RPMI8226 (cell line): ENCODE results near the gene SH3RF3.

Experiments used
- DNase-seq: peaks from one replicate; pipeline ENCODE4 v3.0.0-alpha.2; 2015

Gene SH3RF3

DNA sequence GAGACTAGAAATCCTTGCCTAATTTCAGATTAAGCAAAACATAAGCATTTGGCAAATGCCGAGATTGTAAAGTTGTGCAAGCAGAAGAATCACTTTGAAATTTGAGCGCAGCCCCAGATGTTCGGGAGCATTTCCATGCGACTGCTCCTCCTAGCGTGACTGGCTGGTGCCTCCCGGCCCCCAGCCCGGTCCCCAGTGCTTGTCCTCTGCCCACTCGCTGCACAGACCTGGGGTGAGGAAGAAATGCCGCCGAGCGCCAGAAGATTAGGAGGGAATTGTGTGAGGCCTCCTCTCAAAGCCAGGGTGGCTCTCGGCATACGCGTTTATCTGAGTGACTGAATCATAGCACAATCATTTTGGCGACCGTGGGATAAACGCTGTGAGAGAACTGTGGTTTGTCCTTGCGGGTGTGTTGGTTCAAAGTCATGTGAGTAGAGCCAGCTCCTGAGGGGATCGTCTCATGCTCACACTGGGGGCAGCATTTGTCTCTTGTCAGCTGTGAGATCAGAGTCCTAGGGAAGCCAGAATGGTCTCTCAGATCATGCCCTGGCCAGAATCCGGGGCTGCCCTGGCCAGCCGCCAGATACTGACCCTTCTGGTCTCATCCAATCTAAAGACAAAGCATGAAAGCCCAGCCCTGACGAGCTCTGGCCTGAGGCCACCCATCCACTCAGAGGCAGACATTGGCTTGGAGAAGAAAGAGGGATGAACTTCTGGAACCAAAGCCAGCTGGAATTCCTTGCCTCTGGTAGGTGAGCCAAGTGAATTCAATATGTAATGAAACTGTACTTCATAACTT is 189.3 kb downstream of the SH3RF3 start:
- no peak for DNase-seq

DNA sequence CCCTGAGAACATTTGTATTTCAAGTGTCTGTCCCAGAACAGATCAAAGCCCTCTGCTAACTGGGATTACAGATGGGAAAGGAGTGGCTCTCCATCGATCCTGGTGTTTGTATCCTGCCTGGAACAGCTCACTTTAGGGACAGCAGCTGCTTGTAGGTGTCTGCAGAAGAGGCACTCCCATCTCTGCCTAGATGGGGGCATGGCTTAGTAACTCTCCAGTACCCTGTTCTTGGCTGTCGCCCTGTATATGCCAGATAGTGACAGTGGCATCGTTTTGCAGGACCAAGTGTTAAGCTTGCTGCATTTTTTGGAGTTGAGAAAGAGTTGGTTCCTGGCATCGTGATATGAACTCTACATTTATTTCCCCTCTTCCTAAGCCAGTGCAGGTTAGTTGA is 189.9 kb downstream of the SH3RF3 start:
- no peak for DNase-seq

DNA sequence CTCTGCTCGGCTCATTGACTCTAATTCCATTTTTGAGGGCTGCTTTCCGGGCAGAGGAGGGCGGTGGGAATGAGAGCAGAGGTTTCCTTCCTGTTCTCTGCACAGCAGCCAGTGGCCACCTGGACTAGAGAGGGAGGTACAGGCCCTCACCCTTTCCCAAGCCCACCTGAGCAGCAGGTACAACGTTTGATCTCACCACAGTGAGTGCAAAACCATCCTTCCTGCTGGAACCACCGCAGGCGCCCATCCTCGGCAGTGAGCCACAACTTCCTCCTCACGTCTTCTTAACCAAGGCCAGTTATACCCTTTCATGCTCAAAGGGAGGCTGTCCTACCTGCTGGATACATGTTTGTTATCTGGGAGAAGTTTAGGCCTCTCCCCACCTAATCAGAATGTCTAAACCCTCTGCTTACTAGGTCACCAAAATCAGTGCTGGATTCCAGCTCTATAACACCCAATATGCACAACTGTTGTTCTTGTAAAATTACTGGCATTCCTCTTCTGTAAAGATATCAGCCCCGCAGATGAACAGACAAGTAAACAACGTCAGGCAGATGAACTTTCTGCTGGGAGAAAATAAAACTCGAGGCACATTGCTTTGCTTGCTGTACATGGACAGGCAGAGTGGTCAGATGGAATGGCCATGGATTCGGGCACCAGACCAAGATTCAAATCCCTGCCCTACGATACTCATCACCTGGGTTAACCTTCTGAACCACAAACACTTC is 191.4 kb downstream of the SH3RF3 start:
- DNase-seq, result no peak

DNA sequence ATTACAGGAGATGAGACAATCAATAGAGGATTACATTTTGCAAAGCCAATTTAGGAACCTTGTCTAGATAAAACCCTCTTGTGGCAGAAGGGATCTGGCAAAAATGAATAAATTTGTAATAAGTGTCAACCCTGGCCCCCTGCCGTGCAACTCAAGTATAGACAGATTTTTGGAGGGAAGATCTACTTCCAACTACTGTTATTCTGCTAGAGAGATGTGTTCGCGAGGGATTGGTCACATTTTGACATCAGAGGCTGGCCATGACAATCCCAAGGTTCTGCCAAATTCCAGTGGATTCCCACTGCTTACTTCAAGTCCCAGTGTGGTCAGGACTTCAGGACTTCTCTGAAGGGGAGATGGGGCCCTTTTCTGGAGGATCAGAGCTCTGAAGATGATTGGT is 192.6 kb downstream of the SH3RF3 start:
- no peak for DNase-seq

DNA sequence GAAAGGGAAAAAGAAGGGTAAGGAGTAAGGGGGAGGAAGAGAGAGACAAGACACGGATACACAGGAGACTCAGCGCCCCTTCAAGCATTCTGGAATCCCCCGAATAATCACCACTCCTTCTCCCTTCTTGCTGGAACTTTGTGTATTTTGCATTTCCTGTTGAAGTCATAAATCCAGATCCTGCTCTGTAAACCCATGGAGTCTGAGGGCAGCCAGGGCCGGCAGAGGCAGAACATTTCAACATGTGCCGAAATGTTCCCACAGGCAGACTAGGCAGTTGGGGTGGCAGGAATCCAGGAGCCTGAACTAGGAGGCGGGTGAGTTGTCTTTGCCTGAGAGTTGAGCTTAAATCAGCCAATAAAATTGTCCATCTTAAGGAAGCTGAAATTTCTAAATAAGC is 193.1 kb downstream of the SH3RF3 start:
- no peak for DNase-seq

DNA sequence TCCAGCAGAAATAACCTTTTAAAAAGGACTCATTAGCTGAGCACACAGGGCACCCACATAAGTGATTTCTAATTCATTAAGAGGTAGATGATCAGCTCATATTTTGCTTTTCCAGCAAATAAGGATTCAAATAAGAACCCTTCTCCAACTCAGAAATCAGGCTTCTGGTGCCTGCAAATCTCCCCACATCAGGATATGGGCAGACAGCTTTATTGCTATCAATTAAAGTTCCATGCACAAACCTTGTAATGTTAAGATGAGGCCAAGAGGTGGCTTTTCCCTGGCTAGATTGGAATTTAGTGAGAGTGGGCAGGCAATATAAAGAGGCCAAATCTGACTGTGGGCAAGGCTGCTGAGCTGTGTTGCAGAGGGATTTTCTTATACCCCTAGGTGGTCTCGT is 193.6 kb downstream of the SH3RF3 start:
- no peak for DNase-seq

DNA sequence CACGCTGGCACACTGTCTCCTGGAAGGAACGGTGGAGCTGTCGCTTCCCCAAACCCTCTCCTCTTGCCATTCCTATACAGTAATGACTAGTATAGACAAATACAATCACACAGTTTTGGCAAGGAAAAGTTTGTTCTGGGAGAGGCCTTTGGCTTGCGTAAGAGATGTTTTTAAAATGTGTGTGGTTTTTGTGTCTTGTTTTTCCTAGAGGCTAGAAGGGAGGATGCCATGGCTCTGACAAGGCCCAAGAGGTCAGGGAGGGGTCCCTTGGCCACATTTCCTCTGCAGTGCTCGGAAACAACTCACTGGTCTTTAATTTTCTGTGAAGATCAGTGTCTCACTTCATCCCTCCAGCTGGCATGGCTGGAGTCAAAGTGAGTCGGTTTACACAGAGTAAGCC is 195.9 kb downstream of the SH3RF3 start:
- no peak for DNase-seq

DNA sequence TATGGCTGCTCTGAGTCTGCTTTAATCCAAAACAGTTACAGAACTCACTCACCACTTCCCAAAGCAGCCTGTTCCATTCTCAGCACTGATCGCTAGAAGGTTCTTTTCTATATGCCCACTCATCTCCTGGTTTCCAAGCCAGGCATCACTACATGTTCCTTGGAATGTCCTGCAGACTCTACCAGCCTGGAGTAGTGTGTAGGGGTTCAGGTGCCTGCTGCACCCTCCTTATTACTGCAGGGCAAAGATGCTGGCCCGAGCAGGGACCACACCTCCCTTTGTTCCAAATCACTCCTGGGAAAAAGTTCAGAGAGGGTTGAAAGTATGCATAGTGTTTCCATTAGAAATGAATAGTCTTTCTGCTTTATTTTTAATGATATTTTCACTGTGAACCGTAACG is 196.6 kb downstream of the SH3RF3 start:
- no peak for DNase-seq

DNA sequence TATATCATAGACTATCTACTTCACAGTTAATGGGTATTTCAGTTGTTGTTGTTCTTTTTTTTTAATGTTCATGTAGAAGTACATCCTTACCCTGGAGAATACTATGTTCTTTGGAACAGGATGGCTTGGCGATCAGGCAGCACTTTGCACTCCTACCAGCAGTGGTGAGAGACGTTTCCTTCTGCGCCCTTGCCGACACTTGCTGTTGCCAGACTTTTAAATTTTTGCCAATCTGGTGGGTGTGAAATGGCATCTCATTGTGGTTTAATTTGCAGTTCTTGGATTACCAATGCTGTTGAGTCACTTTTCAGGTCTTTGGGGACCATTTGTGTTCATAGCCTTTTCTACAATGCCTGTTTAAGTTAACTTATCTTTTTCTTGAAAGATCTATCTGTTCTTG is 197.3 kb downstream of the SH3RF3 start:
- DNase-seq, result no peak

DNA sequence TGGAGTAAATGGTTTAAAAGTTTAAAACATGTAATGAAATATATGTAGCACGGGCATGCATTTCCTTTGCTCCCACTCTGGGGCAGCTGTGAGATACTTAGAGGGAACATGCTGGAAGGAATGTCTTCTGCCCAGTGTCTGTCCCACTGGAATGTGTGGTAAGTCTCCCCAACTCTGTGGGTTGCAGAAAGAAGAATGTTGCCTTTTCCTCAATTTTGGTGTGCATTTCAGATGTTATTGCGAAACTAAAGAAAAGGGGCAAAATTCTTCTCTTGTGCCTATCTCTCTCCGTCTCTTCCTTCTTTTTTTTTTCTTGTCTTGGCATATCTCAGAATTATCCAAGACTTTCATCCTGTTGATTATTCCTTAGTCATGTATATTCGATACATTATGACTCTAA is 201.1 kb downstream of the SH3RF3 start:
- DNase-seq, result no peak

DNA sequence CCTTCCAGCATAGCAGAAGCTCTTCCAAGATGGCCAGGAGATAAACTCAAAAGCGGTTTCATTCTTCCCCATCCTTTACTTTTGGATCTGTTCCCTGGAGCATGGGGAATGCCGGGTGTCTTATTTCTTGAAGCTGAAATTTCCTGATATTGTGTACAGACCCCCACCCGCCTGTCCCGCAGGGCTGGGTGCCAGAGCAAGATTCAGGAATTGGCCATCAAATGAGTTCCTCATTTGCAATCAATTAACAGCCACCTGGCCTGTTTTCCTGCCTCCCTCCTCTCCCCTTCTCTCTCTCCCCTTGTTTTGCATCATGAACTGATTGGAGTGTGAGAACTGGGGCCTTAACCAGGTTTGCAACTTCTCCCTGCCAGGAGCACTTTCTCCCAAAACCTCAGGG is 202.1 kb downstream of the SH3RF3 start:
- DNase-seq, result no peak

DNA sequence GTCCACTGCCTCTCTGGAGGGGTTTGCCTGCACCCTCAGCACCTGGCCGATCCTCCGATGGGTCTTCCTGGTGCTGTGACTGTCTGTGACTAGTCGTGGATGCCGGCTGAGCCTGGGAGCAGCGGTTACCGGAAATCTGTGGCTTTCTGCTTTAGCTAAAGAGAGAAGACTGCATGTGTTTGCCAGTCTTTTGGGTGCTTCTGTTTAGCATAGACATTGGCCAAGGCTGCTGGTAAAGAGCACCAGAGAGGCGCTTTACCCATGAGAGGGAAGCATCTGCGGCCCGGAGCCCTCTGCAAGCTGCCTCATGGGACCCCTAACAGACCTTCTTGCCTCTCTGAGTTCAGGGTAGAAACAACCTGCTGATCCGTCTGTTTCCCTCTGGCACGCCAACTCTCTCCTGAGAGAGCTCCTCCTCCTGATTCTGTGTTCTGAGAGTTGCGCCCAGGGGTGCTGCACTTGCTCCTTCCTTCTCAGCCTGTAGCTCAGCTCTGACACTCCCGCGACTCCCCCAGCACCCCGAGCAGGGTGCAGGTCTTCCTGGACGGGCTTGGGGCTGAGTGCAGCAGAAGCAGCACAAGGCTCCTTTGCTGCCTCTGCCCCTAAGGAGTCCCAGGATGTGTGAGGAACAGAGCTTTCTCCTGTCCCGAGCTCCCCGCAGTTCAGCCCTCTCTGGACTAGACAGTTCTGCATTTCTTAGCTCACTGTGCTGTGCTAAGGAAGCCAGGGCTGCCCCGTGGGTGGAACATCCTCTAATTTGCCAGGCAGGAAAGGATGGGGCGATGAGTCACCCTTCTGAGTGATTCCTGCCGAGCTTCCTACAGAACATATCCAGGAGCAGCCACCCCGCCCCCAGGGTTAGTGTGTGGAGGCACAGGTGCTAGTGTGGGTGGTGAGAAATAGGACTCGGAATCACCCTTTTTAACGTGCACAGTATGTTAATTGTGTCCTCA is 203.2 kb downstream of the SH3RF3 start:
- peak; percentile 75 for DNase-seq

DNA sequence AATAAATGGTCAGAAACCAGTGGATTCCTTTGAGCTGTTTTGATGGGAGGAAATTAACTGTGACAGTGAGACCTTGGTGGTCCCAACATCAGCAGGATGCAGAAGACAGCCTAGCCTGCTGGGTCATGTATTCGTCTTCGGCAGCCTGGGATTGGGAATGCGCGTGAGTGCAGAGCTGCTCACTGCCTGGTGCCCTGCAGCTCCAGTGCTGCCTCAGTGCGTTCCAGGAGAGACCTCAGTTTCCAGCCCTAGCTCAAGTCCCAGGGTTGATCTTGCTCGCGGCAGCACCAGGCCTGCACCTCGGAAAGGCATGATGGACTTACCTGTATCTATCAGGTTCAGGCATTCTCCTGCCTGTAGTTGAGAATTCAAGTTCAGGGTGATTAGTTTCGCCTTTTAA is 203.9 kb downstream of the SH3RF3 start:
- no peak for DNase-seq

DNA sequence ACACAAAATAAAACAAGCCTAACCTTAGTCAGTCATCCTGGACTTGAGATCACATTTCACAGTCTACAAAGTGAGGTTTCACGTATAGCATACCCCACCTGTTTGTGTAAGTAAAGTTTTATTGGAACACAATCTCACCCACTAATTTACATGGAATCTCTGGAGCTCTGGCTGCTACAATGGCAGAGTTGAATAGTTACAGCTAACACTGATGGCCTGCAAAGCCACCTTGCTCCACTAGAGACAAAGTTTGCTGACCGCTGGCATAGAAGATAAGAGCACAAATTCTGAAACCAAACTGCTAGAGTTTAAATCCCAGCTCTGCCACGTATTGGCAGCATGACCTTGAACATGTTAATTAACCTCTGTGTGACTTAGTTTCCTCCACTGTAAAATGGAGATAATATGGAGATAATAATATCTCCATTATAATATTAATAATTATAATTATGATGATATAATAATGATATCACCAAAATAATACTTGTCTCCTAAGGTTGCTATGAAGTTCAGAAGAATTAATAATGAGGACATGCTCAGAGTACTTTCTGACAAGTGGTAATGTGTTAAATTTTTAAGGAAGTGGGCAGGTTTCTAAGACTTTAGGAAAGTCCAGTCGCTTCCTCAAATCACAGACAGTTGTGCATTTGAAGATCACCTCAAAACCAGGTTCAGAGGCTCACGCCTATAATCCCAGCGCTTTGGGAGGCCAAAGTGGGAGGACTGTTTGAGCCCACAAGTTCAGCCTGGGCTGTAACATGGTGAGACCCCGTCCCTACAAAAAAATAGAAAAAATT is 204.6 kb downstream of the SH3RF3 start:
- no peak for DNase-seq

DNA sequence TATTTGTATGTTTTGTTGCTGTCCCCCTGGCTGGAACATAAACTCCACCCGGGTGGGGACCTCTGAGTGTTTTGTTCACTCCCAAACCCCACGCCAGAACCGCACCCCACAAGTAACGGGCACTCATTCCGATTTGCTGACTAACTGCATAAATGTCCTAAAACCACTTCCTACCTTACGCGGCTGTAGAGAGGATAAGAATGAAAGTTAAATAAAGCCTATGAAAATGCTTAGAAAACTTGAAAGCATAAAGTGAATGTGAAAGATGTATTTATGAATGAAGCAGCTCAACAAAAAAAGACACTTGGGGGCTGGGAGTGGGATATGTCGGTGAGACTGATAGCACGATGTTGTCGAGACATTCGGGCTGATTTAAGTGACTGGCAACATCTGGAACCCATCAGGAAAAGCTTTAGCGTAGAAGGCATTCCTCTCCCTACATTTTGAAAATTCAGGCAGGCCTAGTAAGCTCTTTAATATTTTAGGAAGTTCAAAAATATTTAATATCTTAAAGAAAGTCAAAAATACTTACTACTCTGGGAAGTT is 206.7 kb downstream of the SH3RF3 start:
- DNase-seq, result no peak

DNA sequence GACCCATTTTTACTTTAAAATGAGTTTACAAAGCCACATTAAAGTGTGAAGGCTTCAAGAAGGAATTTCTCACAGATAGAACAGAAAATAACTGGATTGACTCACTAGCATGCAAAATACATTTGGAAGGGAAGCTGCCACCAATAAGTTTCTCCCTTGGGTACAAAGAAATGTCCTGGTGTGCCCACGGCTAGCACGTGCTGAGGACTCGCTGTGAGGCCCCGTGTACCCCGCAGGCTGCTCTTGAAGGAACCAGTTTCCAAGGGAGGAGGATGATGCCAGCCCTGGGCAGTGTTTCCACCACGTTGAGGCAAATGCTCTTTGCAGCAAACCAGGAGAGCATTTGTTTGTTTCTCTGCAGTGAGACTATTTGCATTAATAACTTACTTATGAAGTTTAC is 207.3 kb downstream of the SH3RF3 start:
- DNase-seq, result no peak

DNA sequence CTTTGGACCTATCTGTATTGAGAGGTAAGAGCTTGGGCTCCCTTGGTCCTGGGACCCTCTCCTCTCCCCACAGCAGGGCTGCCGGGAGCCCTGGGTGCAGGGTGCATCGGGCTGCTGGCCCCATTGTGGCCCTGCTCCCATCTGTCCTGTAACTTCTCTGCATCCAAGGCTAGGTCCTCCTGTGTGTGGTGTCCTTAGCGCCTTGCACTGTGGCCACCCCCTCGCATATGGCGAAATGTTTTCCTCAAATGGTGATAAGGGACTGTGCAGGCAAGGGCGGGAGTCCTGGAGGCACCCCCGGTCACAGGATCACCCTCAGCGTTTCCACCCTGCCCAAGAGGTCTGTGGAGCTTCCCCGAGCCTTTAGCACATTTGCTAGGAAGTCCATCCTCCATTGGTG is 208.2 kb downstream of the SH3RF3 start:
- no peak for DNase-seq

DNA sequence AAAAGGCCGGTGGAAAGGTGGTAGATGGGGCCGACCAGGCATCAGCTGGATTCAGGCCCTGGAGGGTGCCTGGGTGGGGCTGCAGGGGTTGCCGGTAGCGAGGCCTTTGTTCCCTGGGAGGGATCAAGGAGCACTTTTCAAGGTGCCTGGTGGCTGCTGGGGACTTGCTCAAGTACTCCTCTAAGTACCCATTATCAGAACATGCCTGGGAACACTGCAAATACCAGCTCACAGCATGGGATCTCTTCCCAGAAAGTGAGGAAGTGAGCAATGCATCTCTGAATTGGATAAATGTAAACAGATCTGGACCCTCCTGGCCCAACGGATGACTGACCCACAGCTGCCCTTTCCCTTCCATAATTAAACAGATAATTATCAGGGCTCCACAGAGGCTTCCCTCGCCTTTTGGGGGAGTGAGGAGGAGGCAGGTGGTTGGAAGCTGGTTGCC is 210.5 kb downstream of the SH3RF3 start:
- no peak for DNase-seq

DNA sequence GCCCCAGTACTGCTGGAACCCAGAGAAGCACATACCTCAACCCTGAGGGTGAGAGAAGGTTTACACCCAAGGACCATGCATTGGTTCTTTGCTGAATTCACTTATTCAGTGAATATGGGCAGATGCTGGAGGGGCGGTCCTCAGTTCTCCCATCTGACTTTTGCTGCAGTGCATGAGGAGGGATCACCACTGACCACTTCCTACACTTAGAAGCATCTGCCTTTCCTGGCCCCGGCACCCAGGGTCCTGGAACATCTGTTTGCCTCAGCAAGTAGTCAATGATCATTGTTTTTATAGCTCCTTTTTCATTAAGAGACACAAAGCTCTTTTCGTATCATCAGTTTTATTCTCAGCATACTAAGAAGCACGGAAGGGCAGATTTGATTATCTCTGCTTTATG is 211.4 kb downstream of the SH3RF3 start:
- no peak for DNase-seq

DNA sequence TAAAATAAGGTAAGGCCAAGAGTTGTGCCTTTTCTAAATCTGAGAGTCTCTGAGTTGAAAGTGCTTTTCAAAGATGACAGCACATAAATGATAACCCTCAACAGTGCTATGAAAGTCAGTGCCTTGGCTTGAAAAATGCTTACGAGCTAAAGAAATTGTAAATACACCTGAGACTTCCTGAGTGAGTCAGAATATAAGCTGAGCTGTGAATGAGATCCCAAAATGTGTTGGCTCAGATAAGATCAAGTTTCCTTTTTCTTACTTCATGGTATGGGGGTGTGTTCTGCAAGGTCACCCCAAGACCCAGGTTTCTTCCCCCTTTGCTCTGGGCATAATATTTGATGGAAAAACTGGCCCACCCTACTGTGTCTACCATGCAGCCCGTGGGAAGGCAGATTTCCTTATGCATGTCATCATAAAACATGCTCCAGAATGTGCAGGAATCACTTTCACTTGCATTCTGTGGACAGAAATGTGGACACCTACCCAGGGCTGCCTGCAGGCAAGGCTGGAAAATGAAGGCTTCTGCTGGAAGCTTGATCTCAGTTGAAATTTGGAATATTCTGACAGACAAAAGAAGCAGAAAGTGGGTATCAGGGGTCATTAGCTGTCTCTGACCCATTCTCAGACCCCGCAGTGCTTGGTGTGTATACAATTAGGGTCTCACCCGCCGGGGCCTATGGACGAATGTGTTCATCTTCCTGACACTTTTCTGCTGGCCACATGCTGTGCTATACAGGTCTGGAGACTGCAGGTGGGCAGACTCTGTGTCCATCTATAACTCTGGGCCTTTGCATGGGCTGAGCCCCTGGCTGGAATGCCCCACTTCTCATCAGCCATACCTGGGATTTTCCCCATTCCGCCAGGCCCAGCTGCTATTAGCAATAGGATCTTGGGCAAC is 212.6 kb downstream of the SH3RF3 start:
- DNase-seq, result peak; percentile 47

DNA sequence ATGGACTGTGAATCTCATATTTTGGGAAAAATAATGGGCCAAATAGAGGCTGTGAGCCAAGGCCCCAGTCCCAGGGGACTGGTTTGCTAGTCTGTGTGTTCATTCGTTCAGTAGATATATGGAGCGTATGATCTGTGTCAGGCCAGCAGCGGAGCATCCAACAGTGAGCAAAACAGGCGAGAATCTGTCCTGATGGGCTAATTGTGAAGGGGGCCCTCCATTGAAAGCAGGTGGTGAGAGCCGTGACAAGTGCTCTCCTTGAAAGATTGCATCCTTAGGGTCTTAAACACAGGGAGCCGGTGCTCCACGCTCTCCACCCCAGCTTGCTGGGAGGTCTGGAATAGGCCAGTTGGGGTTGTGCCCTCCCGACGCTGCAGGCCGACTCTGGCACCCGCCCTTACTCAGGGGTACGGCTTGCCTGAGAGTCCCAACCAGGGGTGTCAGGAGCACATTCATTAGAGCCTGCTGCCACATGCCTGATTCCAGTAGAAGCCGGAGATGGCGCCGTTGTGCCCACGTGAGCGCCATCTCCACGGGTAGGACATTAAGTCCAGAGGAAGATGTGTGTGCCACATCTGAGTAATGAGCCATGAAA is 213.3 kb downstream of the SH3RF3 start:
- no peak for DNase-seq
